ENCODE measurements around the gene COPG2.

- TF ChIP-seq EP300 (conservative IDR thresholded peaks at IDR 0.05; ENCODE audit: poor library complexity, severe bottlenecking) (no peak), CTCF (IDR thresholded peaks at IDR 0.05; ENCODE audit: poor library complexity, severe bottlenecking) (no peak), TAF1 (IDR thresholded peaks at IDR 0.05; ENCODE audit: low read depth) (no peak), POLR2AphosphoS5 (IDR thresholded peaks at IDR 0.05) (no peak)
Observed at GRCh38 chr7:130566898-130567280, 101.7 kb downstream of the COPG2 start.
